NCI-H1417 (cell line): Measurements from ENCODE around the gene STK25.

ENCODE experiments used
- DNase-seq, 3 experiments: peaks; one replicate each; lab custom pipeline; 2025; lab: John Stamatoyannopoulos, UW

The STK25 gene

DNA sequence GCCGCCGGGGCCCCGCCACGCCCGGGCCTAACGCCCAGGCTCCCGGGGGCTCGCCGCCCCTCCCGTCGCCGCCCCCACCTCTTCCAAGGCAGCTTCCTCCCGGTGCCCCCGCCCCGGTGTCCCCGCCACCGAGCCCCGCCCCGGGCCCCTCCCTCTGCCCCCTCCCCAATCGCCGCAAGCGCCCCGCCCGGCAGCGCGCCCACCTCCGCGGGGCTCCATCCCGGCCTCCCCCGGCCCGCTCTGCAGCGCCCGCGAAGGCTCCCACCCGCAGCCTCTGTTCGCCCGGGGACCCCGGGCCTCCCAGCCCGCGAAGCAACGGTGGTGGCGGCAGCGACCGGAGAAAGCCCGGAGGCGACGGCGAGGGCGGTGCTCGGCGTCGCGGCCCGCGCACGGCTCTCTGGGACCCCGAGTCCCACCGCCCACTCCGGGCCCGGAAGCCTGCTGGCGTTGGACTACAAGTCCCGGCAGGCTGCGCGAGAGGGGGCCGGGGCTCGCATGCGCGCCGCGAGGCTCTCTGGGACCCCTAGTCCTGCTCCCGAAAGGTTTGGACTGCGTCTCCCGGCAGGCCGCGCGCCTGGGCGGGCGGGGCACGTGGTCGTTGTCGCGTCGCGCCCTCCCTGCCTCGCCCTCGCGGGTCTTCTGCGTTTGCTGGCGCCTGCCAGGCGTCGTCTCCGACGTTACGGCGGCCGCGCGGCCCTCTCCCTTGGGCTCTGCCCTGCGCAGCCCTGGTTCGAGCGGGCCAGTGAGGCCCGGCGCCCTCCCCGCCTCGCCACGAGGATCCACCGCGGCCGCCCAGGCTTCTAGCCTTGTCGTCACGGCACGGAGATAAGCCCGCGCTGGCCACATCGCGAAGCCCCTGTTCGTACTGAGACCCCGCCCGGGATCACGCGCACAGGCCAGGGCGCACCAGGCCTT, at the start of gene STK25:
Gene STK25, minus strand, starts transcription at position 345 of the 915 bp plus-strand sequence. CDS start 549 bp downstream, outside the sequence.
- DNase-seq = peak; percentile 94 to 98 (median 98)

DNA sequence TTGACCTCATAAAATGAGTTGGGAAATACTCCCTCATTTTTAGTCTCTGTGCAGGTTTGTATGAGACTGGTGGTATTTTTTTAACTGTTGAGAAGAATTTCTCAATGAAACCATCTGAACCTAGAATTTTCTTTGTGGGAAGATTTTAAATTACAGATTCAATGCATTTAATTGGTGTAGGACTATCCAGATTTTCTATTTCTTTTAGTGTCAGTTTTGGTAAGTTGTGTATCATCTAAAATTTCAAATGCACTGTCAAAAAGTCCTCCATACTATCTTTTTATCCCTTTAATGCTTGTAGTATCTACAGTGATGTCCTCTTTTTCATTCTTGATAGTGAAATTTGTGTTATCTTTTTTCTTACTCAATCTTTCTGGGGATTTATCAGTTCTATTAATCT, 48.4 kb upstream of the STK25 start:
- DNase-seq = no peak

DNA sequence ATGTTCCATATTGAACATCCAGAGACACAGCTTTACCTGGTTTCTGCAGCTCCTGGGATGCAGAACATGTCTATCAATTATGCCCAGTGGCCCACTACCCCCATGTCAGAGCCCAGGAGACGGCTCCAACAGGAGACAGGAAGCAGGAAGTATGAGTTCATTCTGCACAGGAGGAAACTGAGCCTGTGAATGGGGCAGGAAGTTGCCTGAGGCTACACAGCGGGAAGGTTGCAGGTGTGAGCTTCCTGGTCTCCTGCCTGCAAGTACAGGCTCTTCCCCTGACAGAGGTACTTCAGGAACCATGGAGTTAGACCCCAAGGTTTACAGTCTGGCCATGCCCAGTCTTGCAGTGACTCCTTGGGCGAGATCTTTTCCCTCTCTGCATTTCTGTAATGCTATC, 47.3 kb upstream of the STK25 start:
- DNase-seq = no peak

DNA sequence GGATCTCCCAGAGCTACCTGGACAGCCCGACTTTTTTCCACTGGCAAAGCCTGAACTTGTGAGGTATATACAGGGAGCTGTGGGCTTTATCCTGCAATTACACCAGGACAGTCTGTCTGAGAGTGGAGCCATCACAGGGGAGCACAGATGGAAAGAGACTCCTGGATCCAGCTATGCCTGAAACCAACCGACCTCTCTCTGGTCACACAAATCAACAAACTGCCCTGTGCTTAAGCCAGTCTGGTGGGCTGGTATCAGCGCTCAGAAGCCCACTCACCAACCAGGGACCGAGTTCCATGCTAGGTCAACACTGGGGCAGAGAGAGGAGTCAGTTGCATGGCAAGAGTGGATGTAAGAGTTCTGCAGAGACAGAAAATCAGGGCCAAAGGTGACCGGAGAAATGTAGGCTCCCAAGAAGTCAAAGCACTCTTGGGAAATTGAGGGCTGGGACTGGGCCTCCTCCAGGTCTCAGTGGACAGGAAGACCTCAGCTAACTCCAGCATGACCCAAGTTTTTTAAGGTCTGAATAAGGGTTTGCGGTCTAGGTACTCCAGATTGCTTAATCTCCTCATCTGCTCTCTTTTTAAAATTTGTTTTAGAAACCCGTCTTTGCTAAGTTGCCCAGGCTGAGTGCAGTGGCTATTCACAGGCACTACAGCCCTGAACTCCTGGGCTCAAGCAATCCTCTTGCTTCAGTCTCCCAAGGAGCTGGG, 46.4 kb upstream of the STK25 start:
- no peak for DNase-seq

DNA sequence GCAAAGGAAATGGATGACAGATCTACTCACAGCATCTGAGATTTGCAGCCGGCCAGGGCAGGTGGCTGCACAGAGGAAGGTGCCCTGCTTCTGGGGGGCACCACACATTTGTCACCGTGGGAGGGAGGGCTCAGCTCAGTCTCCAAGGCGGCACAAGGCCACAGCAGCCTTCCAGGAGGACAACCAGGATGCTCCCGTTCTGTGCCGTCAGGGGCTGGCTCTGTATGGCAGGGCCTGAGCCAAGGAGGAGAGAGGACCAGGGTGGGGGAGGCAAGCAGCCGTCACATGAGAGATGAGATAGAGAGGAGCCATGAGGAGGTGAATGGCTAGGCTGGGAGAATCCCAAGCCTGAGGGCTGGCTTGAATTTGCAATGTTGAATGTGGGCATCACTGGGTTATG, 45.6 kb upstream of the STK25 start:
- no peak for DNase-seq

DNA sequence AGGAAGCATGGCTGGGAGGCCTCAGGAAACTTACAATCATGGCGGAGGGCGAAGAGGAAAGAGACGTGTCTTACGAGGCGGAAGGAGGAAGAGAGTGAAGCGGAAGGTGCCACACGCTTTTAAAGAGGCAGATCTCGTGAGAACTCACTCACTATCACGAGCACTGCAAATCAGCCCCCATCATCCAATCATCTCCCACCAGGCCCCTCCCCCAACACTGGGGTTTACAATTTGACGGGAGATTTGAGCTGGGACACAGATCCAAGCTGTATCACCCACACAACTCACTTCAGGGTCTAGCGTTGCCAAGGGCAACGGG, 45.1 kb upstream of the STK25 start:
- DNase-seq = no peak

DNA sequence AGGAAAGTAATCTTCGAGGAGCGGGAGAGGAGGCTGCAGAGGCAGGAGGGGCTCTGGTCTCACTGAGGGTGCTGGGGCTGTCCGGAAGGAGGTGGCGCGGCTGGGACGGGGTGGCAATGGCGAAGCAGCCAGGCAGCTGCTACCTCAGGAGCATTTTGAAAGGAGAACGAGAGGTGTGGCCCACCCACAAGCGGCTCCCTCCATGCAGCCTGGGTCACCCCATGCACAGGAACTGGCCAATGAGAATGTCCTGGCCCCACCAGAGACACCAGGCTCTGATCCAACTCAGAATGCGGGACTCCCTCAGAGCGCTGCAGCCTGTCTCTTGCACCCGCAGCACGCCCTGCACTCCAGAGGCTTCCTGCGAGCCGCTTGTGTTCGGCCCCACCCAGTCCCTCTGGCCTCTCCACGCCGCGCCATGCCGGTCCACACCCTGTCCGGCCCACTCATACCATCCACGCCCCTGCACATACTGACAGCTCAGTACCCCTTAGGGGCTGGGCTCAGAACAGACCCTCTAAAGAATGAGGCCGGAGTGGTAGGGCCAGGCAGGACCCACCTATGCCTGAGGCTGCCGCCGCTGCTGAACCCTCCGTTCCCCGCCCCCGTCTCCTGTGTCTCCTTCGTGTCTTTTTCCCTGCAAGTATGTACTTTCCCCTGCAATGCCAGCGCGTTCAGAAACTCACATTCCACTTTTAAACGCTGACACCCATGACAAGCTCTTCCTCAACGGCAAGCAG, 43.8 kb upstream of the STK25 start:
- no peak for DNase-seq

DNA sequence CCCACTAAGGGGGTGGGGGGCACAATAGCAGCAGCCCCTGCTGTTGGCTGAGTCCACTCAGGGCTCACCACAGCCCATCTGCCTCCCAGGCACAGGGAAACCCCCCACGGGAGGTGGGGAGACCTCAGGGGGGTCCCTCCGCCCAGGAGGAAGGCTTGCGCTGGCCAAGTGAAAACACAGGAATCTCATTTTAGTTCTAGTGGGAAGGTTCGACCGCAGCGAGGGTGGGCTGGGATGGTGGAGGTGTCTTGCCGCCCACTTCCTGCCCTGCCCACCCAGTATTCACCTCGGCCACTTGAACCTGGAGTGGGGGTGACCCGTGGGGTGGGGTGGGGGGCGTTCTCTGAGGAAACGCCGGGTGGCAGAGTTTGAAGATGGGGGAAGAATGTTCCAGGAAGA, 43.2 kb upstream of the STK25 start:
- DNase-seq = no peak

DNA sequence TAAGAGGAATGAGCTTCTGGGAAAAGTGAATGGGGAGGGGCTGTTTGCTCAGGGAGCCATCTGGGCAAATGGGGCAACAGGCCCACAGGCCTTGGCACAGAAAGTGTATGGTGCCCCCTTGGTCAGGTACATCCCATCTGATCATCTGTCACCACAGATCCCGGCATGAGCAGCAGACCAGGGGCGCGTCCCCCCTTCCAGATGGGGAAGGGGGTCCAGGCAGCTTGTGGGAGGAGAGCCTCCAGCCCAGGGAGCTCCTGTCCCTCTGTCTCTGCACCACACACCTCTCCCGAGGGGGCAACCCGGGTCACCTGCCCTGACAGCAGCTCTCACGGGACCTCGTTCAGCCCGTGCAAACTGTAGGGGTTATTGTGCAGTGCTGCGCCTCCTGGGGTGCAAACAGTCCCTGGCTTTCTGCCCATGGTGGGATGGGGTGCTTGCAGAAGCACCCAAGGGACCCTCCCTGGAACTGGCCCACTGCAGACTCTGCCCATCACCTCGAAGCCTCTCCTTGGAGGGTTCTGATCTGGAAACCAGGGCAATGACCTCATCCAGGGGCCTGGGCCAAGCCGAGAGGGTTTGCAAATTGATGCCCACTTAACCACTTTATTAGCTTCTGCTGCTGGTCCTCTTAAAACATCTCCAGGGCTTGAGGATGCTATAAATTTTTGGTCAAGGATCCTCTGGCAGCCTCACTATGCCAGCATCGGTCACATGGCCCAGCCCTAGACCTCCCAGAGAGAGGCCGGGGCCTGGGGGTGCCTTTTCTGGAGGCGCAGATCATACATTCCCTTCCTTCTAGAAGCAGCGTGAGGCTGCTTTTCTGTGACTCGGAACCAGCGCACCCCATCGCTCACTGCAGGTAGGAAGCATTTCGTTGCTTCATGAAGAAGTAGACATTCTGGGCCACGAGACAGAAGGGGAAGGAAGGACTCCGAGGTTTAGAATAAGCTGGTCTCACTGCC, 42.5 kb upstream of the STK25 start:
- peak; percentile 16 to 55 (median 37) for DNase-seq

DNA sequence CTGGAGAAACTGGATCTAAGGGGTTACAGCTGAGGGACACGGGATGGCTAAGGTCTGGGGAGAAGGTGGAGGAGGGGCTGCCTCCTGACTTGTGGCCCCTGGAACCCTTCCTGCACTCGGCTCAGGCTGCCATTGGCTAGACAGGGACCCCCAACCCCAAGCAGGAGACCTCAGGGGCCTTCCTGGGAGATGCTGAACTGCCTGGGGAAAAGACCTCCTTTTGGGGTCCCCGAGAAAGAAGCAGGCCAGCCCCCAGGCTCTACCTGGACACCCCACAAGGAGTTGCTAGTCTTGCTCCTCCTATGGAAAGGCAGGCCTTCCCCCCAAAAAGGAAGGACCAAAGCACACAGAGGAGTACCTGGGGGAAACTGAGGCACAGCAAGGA, 40.1 kb upstream of the STK25 start:
- no peak for DNase-seq

DNA sequence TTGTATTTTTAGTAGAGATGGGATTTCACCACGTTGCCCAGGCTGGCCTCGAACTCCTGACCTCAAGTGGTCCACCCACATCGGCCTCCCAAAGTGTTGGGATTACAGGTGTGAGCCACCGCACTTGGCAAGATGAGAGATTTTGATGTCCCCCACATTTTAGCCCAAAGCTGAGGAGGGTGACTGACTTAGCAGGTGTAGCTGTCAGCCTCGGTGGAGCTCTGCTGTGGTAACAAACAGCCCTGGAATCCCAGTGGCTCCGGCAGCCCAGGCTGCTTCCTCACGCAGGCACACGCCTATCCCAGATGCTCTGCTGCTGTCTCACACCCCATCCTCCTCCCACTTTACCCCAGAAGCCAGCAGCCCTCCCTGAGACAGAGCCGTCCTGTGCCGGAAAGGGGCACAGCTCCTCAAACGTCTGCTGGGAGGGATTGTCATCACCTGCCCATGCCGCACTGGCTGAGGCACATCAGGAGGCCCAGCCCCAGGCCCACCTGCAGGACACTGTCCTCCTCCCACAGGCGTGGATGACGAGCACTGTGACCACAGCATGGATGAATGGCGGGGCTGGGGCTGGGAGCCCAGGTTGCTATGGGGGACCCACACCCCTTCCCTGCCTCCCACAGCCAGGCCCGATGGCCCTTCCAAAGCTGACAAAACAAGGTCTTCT, 39.5 kb upstream of the STK25 start:
- DNase-seq = no peak

DNA sequence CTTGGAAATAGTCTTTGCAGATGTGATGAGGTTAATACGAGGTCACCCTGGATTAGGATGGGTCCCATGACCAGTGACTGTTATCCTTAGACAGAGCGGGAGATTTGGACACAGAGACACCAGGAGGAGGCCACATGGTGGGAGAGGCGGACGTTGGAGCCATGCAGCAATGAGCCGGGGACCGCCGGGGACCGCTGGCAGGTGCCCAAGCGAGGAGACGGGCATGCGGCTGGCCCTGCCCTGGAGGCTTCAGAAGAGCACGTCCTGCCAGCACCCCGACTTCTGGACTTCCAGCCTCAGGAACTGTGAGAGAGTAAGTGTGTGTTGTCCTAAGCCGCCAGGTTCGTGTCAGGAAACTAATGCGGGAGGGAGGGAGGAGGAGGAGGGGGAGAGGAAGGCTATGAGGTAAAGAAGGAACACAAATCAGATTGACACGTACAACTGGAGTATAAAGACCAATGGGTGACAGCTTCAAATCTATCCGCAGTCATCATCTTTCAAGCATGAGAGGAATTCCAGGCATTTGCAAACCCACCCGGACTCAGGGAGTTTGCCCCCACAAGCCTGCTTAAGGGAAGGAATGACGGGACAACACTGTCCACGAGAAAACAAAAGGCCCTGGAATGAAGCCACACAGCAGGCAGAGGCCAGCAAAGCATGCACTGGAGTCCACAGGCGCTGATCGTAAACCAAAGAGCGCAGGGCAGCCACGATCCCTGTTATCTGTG, 38.6 kb upstream of the STK25 start:
- no peak for DNase-seq

DNA sequence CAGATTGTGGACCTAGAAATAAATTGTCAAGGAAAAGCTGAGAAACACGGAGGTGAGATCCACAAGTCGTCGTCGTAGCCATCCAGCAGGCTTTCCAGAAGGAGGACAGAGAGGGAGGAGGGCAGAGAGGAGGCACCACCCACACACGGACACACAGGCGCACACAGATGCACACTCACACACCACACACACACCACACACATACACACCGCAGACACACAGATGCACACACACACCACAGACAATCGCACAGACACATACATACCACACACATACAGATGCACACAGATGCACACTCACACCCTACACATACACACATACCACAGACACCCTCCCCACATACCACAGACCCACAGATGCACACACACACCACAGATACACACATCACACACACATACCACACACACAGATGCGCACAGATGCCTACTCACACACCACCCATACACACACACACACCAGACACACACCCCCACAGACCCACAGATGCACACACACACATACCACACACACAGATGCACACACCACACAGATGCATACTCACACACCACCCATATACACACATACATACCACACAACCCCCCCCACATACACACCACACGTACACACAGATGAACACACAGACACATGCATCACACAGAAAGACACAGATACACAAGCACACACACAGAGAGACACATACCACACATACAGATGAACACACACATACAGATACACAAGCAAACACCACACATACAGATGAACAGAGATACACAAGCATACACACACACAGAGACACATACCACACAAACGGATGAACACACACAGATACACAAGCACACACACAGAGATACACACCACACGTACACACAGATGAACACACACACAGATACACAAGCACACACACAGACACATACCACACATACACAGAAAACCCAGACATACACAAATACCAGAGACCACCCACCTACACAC, 37.4 kb upstream of the STK25 start:
- DNase-seq = no peak

DNA sequence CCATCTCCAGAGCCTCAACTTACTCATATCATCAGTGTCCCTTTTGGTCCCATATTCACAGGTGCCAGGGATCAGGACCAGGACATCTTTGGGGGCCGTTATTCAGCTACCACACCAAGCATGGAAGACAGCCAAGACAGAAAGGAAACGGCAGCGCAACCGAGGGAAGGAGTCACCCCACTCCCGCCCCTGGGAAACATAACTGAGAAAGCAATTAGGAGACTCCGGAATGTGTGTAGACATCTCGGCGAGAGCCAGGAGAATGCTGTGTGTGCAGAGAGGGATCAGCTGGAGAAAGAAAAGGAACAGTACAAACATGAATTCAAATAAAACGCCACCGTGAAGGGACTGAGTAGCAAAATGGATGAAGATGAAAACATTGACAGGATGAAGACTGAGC, 36.7 kb upstream of the STK25 start:
- DNase-seq = no peak

DNA sequence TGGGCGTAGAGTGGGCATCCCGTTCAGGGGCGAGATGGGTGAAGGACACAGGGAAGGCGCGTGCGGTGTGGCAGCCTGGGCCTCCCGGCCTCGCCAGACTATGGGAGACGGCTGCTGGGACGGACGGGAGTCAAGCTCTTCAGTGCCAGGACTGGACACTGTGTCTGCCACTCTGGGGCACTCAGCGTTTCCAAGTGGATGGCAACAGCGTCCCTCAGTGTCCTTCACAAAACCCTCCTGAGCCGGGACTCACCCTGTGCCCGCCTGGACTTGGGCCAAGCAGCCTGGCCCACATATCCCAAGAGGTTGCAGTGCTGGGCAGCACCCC, 33.9 kb upstream of the STK25 start:
- no peak for DNase-seq

DNA sequence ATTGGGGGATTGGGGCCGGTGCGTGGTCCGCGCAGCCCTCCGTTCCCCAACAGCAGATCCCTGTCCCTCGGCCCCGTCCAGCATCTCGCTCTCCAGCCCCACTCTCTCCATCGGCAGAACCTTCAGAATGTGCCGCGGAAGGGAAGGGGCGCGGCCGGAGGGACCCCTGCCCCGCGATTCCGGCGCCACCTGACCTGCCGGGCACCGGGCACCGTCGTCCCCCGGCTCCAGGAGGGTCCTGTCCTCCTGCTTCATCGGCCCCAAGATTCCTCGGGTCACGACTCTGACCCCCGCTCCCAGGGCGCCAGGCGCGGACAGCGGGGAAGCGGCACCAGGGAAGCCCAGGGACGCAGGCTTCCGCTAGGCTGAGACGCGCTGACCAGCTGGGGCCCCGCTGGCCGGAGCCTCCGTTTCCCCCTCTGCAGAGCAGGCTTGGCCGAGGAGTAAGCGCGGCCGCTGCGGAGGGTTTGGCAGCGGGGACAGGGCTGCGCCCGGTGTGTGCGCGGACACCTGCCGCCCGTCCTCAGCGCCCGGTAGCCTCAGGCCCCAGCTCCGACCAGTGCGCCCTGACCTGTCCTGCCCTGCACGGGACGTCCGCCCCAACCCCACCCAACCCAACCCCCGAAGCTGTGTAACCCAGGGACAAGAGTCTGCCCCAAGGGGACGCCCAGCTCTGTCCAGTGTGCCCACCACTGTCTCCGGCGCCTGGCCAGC, 33.3 kb upstream of the STK25 start:
- DNase-seq = no peak

DNA sequence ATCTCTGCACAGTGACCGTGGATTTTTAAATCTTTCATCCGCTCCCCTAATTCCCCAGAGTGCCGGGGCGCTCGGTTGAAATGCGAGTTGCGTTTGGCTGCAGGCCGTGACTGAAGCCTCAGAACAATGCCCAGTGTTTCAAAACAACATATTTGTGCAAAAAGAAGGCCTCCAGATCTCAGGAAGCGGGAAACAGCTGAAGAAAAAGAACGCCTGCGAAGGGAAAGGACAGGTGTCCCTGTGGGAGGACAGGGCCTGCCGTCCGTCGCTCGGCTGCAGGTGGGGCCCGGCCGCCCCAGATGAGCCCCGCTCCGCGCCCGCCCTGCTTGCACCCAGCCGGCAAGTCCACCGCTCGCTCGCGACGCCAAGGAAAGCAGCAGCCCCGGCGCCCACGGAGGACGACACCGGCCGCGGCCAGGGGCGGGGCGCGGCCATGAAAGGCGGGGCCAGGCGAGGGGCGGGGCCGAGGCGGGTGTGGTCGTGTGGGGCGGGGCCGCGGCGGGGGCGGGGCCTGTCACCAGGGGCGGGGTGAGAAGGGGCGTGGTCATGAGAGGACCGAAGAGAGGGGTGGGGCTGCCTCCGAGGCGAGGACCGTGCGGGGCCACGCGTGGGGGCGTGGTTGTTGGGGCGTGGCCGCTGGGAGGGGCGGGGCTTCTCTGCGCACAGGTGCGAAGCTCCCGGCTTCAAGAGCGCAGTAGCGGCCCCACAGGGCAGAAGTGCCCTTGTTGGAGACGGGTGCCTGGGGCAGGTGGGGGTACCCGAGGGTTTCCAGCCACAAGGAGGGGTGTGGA, 32.6 kb upstream of the STK25 start:
- DNase-seq = peak; percentile 55 to 72 (median 63)

DNA sequence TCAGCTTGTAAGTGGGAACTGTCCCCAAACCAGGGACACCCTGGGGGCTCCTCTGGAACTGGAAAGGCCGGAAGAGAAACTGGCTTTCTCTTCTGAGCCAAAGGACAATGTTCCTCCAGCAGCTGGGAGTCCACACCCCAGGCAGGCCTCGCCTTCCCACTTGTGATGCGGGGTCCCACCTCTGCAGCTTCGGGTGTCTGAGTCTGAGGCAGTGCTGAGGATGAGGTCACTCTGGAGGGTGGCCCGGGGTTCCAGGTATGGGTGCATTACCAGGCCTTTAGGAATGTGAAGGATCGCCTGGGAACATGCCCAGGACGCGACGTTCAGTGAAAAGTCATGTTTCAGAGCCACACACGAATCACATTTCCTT, 32.0 kb upstream of the STK25 start:
- DNase-seq = peak in 1 of 3 experiments; percentile 42
